ENCODE measurements around the gene INPP4B. TPM values are rescaled to one million over a fixed set of nuclear protein-coding genes. Genes with fewer than 3 reads are reported as not detected.

INPP4B gene
- total RNA-seq, 1 experiment from 2014 or later, result 14.3 TPM

DNA sequence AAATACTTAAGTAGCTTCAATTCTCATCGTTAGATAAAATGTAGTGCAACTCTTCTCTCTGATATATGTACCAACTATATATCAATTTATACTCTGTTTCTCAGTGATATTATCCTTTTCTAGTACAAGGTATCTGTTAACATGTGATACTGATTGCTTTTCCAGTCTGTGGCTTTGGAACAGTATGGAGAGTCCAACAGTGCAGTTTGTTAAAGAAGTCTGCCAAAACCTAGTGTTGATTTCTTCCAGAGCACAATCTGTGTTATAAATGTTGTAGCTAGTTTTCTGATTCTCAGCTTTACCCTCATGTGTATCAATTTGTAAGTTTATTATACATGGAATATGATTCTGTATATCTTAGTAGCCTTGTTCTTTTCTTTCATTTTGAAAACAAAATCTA lies 744.7 kb downstream of the INPP4B start:
- Histone ChIP-seq H3K27me3 (ENCODE audit: insufficient read depth, low read length) (no peaks in the 10 kb centered on the region), H3K79me2 (ENCODE audit: insufficient read depth, low read length) (no peaks in the 10 kb centered on the region), H3K9me3 (ENCODE audit: control insufficient read depth in 1 of 2, insufficient read depth in 1 of 2, low read depth in 1 of 2, low read length in 2 of 2) (no peaks in the 10 kb centered on the region), H3K4me1 (ENCODE audit: control insufficient read depth in 1 of 2, insufficient read depth in 2 of 2, low read length in 2 of 2) (peaks cover 5 to 13% of the 10 kb centered on the region in 2 experiments), H3K4me3 (replicated peaks in 1 of 2; ENCODE audit: low read depth in 1 of 2, low read length in 2 of 2) (no peak overlapping the region), H3K36me3 (ENCODE audit: control insufficient read depth in 1 of 2, insufficient read depth in 2 of 2, low read length in 2 of 2) (no peaks in the 10 kb centered on the region), H3K4me2 (ENCODE audit: low read length) (no peak overlapping the region), H3K27ac (ENCODE audit: low read depth, low read length) (no peak overlapping the region), H4K20me1 (ENCODE audit: insufficient read depth) (no peaks in the 10 kb centered on the region), H3K9ac (ENCODE audit: low read length) (no peak overlapping the region), H2AFZ (ENCODE audit: low read depth, low read length, poor library complexity, severe bottlenecking) (no peak overlapping the region), H3K9me2 (ENCODE audit: insufficient read depth) (no peaks in the 10 kb centered on the region)
- RAD21 ChIA-PET (ENCODE audit: low non-redundant PET in 1 of 2, low total read pairs in 2 of 2, uncharacterized antibody in 2 of 2, unreplicated experiment in 2 of 2), result no interaction called here
- no peak for DNase-seq (ENCODE audit: low read depth, low spot score)
- intact Hi-C loops (cut with micrococcal nuclease), result no loop called here
- no TSS peak for BruUV-seq (replicated peaks)
- POLR2A ChIA-PET, result no interaction called here
- CTCF ChIA-PET, result no interaction called here
- no peak for TF ChIP-seq POLR2AphosphoS5 (IDR thresholded peaks at IDR 0.05; ENCODE audit: low read depth, low read length)
- TF ChIP-seq TCF7L2 (IDR thresholded peaks at IDR 0.05; ENCODE audit: borderline replicate concordance, extremely low read depth, insufficient read depth, insufficient read length), result no peak
- TF ChIP-seq JUND (IDR thresholded peaks at IDR 0.05), result no peak
- no peak for TF ChIP-seq ELF1 (IDR thresholded peaks at IDR 0.05; ENCODE audit: borderline replicate concordance, low read depth)
- TF ChIP-seq SRF (IDR thresholded peaks at IDR 0.05; ENCODE audit: low read depth), result no peak
- TF ChIP-seq, protein P1, sequence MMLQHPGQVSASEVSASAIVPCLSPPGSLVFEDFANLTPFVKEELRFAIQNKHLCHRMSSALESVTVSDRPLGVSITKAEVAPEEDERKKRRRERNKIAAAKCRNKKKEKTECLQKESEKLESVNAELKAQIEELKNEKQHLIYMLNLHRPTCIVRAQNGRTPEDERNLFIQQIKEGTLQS (IDR thresholded peaks at IDR 0.05), result no peak
- TF ChIP-seq SIN3A (IDR thresholded peaks at IDR 0.05; ENCODE audit: low read depth), result no peak
- TF ChIP-seq YY1 (IDR thresholded peaks at IDR 0.05; ENCODE audit: extremely low read depth, insufficient replicate concordance, low read depth, low read length), result no peak
- no peak for TF ChIP-seq EGR1 (IDR thresholded peaks at IDR 0.05; ENCODE audit: low read depth)
- TF ChIP-seq CEBPB (IDR thresholded peaks at IDR 0.05; ENCODE audit: low read depth), result no peak
- no peak for TF ChIP-seq ZNF274 (IDR thresholded peaks at IDR 0.05; ENCODE audit: low read depth, low read length)
- no peak for TF ChIP-seq POLR2A (IDR thresholded peaks at IDR 0.05; ENCODE audit: borderline replicate concordance, extremely low read depth, insufficient read depth, insufficient read length)
- TF ChIP-seq, protein P2, sequence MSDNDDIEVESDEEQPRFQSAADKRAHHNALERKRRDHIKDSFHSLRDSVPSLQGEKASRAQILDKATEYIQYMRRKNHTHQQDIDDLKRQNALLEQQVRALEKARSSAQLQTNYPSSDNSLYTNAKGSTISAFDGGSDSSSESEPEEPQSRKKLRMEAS (IDR thresholded peaks at IDR 0.05), result no peak
- no peak for ATAC-seq

DNA sequence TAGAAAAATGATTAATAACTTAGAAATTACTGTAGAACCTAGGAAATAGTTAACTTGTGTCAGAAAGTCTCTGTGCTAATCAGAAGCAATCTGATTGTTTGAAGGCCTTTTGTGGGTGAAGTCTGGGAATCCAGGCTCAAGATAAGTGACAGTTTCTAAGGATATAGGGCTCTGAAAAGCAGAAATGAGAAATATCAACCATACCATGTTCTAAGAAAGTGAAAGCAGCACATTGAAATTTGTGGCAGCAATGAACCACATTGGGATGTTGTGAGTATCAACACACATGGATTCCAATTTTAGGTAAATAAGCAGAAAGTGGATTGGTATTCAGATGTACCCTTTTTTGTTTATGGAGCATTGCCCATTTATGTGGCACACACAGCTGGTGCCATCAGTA lies 745.2 kb downstream of the INPP4B start:
- ChIA-PET POLR2A (no interaction called here), CTCF (no interaction called here)
- no TSS peak for BruUV-seq (replicated peaks)

More for the DNA sequence above, 745.2 kb downstream of the INPP4B start:
- no peaks in the 10 kb centered on the region for H3K9me2 ChIP-seq (ENCODE audit: insufficient read depth)
- no peak overlapping the region for H2AFZ ChIP-seq (ENCODE audit: low read depth, low read length, poor library complexity, severe bottlenecking)
- no peak for TF ChIP-seq ZNF274 (IDR thresholded peaks at IDR 0.05; ENCODE audit: low read depth, low read length)
- TF ChIP-seq JUND (IDR thresholded peaks at IDR 0.05), result no peak
- no peaks in the 10 kb centered on the region for H3K79me2 ChIP-seq (ENCODE audit: insufficient read depth, low read length)
- no peak for ATAC-seq
- H3K27me3 ChIP-seq (ENCODE audit: insufficient read depth, low read length), result no peaks in the 10 kb centered on the region
- no peaks in the 10 kb centered on the region for H3K9me3 ChIP-seq (ENCODE audit: control insufficient read depth in 1 of 2, insufficient read depth in 1 of 2, low read depth in 1 of 2, low read length in 2 of 2)
- peaks cover 8 to 18% of the 10 kb centered on the region in 2 experiments for H3K4me1 ChIP-seq (ENCODE audit: control insufficient read depth in 1 of 2, insufficient read depth in 2 of 2, low read length in 2 of 2)
- H3K9ac ChIP-seq (ENCODE audit: low read length), result no peak overlapping the region
- H4K20me1 ChIP-seq (ENCODE audit: insufficient read depth), result no peaks in the 10 kb centered on the region
- intact Hi-C loops (cut with micrococcal nuclease), result no loop called here
- RAD21 ChIA-PET (ENCODE audit: low non-redundant PET in 1 of 2, low total read pairs in 2 of 2, uncharacterized antibody in 2 of 2, unreplicated experiment in 2 of 2), result no interaction called here
- no peak overlapping the region for H3K4me3 ChIP-seq (replicated peaks in 1 of 2; ENCODE audit: low read depth in 1 of 2, low read length in 2 of 2)
- no peak overlapping the region for H3K27ac ChIP-seq (ENCODE audit: low read depth, low read length)
- no peak for DNase-seq (ENCODE audit: low read depth, low spot score)
- H3K36me3 ChIP-seq (ENCODE audit: control insufficient read depth in 1 of 2, insufficient read depth in 2 of 2, low read length in 2 of 2), result no peaks in the 10 kb centered on the region
- H3K4me2 ChIP-seq (ENCODE audit: low read length), result no peak overlapping the region
